Measurements from ENCODE around the gene SLF2. TPM values are rescaled to one million over a fixed set of nuclear protein-coding genes. Genes with fewer than 3 reads are reported as not detected.

Gene SLF2
- total RNA-seq, 1 experiment from 2014 or later: 50.1 TPM

- Histone ChIP-seq H3K27ac (peak overlapping the region; percentile 65), H3K36me3 (no peaks in the 10 kb centered on the region), H3K27me3 (replicated peaks) (no peaks in the 10 kb centered on the region), H3K4me1 (replicated peaks) (peaks cover 14% of the 10 kb centered on the region), H3K4me3 (no peak overlapping the region), H3K9me3 (replicated peaks) (no peaks in the 10 kb centered on the region)
- peak; percentile 75 to 91 for DNase-seq (ENCODE audit: low read depth in 1 of 2, low spot score in 2 of 2)
Observed at GRCh38 chr10:100896876-100897461, 15.8 kb upstream of the SLF2 start.

DNA sequence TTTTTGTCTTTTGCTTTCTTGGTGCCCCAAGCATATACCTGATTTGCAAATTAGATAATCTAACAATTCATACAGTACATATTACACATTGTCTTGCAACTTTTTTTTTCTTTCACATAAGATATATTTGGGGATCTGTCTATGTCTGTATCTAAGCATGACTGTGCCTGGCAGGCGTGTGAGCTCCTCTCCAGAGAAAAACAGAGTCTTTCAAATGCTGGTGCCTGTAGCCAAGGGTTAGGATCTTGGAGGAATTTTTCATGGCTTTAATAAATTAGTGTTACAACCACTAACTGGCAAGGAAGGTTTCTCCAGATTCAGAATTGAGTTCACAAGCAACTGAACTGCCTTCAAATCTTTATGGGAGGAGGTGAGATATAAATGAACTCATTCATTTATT is 14.8 kb upstream of the SLF2 start:
- no peaks in the 10 kb centered on the region for H3K9me3 ChIP-seq (replicated peaks)
- no peaks in the 10 kb centered on the region for H3K27me3 ChIP-seq (replicated peaks)
- H3K4me1 ChIP-seq (replicated peaks): peaks cover 14% of the 10 kb centered on the region
- H3K4me3 ChIP-seq: no peak overlapping the region
- H3K27ac ChIP-seq: no peak overlapping the region
- DNase-seq (ENCODE audit: low read depth in 1 of 2, low spot score in 2 of 2): no peak
- no peaks in the 10 kb centered on the region for H3K36me3 ChIP-seq

DNA sequence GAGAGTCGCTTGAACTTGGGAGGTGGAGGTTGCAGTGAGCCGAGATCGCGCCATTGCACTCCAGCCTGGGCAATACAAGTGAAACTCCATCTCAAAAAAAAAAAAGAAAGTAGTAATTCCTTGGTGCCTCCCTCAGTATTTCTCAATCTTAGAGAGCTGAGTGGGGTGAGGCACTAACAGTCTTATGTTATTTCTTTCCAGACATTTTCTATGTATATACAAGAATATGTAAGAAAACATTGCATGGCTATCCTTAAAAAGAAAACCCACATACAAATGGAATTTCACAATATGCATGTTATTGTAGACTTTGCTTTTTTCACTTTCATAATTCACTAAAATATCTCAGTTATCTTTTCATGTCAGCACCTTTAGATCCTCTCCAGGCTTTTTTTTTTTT is 13.6 kb upstream of the SLF2 start:
- DNase-seq (ENCODE audit: low read depth in 1 of 2, low spot score in 2 of 2): no peak
- no peak overlapping the region for H3K4me3 ChIP-seq
- no peak overlapping the region for H3K27ac ChIP-seq
- H3K36me3 ChIP-seq: no peaks in the 10 kb centered on the region
- no peaks in the 10 kb centered on the region for H3K27me3 ChIP-seq (replicated peaks)
- no peaks in the 10 kb centered on the region for H3K9me3 ChIP-seq (replicated peaks)
- peaks cover 14% of the 10 kb centered on the region for H3K4me1 ChIP-seq (replicated peaks)

DNA sequence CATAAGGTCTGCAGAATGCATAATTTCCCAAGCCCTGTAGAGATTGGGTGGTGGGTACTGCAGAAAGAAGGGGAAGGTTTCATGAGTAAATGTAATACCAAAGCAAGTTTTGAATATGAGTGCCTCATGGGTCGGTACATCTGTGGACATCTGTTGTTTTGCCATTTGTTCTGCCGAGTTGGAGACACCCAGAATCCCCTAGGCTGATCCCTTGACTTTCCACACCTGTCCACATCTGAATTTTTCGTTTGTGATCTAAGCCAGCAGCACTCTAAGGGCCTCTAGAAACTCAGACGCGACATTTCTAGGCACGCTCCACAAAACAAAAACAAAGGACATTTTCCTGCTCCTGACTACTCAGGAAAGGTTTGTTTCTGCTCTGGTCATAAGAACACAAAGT is 11.7 kb upstream of the SLF2 start:
- Histone ChIP-seq H3K27me3 (replicated peaks) (no peaks in the 10 kb centered on the region), H3K9me3 (replicated peaks) (no peaks in the 10 kb centered on the region), H3K4me1 (replicated peaks) (peaks cover 14% of the 10 kb centered on the region), H3K27ac (no peak overlapping the region), H3K36me3 (no peaks in the 10 kb centered on the region), H3K4me3 (no peak overlapping the region)
- no peak for DNase-seq (ENCODE audit: low read depth in 1 of 2, low spot score in 2 of 2)

- H3K4me1 ChIP-seq (replicated peaks): peaks cover 9% of the 10 kb centered on the region
- H3K27me3 ChIP-seq (replicated peaks): no peaks in the 10 kb centered on the region
- H3K36me3 ChIP-seq: no peaks in the 10 kb centered on the region
- H3K4me3 ChIP-seq: no peak overlapping the region
- no peak overlapping the region for H3K27ac ChIP-seq
- no peaks in the 10 kb centered on the region for H3K9me3 ChIP-seq (replicated peaks)
- no peak for DNase-seq (ENCODE audit: low read depth in 1 of 2, low spot score in 2 of 2)
Observed at GRCh38 chr10:100902622-100903021, 10.1 kb upstream of the SLF2 start.

DNA sequence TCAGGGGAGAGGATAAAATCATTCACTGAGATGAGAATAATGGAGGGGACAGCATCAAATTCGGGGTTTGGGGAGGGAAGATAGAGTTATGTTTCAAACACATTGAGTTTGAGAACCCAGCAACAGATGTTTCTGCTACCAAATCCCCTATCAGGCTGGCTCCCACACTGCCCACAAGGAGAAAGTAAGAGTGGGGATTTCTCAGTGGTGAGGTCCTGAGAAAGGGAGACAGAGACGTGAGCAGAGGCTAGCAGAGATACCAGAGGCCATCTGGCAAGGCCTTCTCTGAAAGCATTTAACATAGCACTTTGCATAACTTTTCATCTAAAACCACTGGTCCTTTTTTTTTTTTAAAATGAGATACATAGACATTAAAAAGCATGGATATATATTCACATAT is 7.8 kb upstream of the SLF2 start:
- Histone ChIP-seq H3K4me3 (no peak overlapping the region), H3K9me3 (replicated peaks) (no peaks in the 10 kb centered on the region), H3K27me3 (replicated peaks) (no peaks in the 10 kb centered on the region), H3K27ac (no peak overlapping the region), H3K36me3 (no peaks in the 10 kb centered on the region), H3K4me1 (replicated peaks) (peaks cover 29% of the 10 kb centered on the region)
- no peak for DNase-seq (ENCODE audit: low read depth in 1 of 2, low spot score in 2 of 2)

DNA sequence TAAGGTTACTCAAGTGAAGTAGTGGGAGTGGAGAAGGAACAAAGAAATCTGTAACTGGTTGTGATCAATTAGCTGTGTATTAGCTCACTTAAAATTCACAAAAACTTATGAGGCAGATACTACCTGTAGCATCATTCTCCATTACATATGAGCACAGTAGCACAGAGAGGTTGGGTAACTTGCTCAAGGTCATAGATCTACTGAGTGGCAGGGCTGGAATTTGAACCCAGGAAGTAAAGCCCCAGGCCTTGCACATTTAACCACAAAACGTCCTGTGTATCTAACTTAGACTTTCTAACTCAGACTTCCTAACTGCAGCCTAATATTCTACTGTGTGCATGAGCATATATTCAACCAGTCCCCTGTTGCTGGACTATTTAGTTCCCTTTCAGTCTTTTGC is 5.6 kb upstream of the SLF2 start:
- peaks cover 50% of the 10 kb centered on the region for H3K4me1 ChIP-seq (replicated peaks)
- H3K27ac ChIP-seq: no peak overlapping the region
- no peak for DNase-seq (ENCODE audit: low read depth in 1 of 2, low spot score in 2 of 2)
- no peaks in the 10 kb centered on the region for H3K36me3 ChIP-seq
- no peak overlapping the region for H3K4me3 ChIP-seq
- no peaks in the 10 kb centered on the region for H3K27me3 ChIP-seq (replicated peaks)
- H3K9me3 ChIP-seq (replicated peaks): no peaks in the 10 kb centered on the region

- DNase-seq (ENCODE audit: low read depth in 1 of 2, low spot score in 2 of 2): peak in 1 of 2 experiments; percentile 46
- Histone ChIP-seq H3K36me3 (peaks cover under 1% of the 10 kb centered on the region), H3K27ac (no peak overlapping the region), H3K27me3 (replicated peaks) (no peaks in the 10 kb centered on the region), H3K9me3 (replicated peaks) (no peaks in the 10 kb centered on the region), H3K4me1 (replicated peaks) (peaks cover 54% of the 10 kb centered on the region), H3K4me3 (no peak overlapping the region)
Observed at GRCh38 chr10:100907773-100908363, 4.9 kb upstream of the SLF2 start.

DNA sequence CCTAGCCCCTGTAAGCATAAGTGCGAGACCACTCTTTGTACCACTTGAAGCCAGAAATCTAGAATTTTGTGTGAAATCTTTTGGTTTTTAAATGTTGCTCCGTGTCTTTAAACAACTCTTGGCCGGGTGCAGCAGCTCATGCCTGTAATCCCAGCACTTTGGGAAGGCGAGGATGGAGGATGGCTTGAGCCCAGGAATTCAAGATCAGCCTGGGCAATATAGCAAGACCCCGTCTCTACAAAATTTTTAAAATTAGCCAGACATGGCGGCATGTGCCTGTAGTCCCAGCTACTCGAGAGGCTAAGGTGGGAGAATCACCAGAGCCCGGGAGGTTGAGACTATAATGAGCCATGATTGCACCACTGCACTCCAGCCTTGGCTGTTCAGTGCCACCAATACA is 4.4 kb upstream of the SLF2 start:
- Histone ChIP-seq H3K36me3 (peaks cover 5% of the 10 kb centered on the region), H3K4me3 (no peak overlapping the region), H3K27ac (no peak overlapping the region; the same call in 1 of the 2 replicates), H3K27me3 (replicated peaks) (no peaks in the 10 kb centered on the region), H3K4me1 (replicated peaks) (peaks cover 54% of the 10 kb centered on the region), H3K9me3 (replicated peaks) (no peaks in the 10 kb centered on the region)
- DNase-seq (ENCODE audit: low read depth in 1 of 2, low spot score in 2 of 2): no peak

- no peaks in the 10 kb centered on the region for H3K27me3 ChIP-seq (replicated peaks)
- peaks cover 58% of the 10 kb centered on the region for H3K4me1 ChIP-seq (replicated peaks)
- no peaks in the 10 kb centered on the region for H3K9me3 ChIP-seq (replicated peaks)
- H3K36me3 ChIP-seq: peaks cover 16% of the 10 kb centered on the region
- DNase-seq (ENCODE audit: low read depth in 1 of 2, low spot score in 2 of 2): peak; percentile 76 to 85
- no peak overlapping the region for H3K4me3 ChIP-seq
- peak overlapping the region; percentile 92 for H3K27ac ChIP-seq
Observed at GRCh38 chr10:100909501-100910263, 3.1 kb upstream of the SLF2 start.

GRCh38 chr10:100911472-100911871 is 1.3 kb upstream of the SLF2 start:
- no peak for DNase-seq (ENCODE audit: low read depth in 1 of 2, low spot score in 2 of 2)
- peaks cover 58% of the 10 kb centered on the region for H3K4me1 ChIP-seq (replicated peaks)
- no peak overlapping the region for H3K4me3 ChIP-seq
- no peak overlapping the region for H3K27ac ChIP-seq
- H3K27me3 ChIP-seq (replicated peaks): no peaks in the 10 kb centered on the region
- H3K9me3 ChIP-seq (replicated peaks): no peaks in the 10 kb centered on the region
- H3K36me3 ChIP-seq: peaks cover 31% of the 10 kb centered on the region

DNA sequence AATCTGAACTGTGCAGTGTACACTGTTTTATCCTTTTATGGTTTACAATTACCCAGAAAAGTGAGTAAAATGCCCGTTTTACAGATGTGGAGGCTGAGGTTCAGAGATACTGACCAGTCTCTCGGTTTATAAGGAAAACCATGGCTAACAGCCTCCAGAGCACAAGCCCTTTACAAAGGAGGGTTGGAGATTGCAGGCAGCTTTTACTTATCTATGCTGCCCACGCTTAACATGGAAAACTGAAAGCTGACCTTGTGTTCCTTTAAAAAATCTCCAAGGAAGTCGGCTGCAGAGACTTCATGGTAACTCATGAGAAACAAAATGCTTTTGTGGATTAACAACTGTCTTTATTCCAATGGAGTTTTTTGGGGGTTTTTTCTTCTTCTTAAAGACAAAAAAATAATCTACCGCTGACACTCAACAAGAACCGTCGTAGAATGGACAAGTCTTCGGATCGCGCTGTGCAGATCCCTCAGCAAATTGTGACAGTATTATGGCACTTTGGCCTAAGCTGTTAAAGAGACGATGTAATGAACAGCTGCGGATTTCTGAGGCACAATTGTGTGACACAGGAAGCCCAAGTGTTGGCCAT is 654 bp upstream of the SLF2 start:
- peaks cover 37% of the 10 kb centered on the region for H3K36me3 ChIP-seq
- peak overlapping the region; percentile 89 for H3K4me3 ChIP-seq
- H3K27me3 ChIP-seq (replicated peaks): no peaks in the 10 kb centered on the region
- H3K27ac ChIP-seq: peak overlapping the region; percentile 48
- H3K9me3 ChIP-seq (replicated peaks): no peaks in the 10 kb centered on the region
- no peak for DNase-seq (ENCODE audit: low read depth in 1 of 2, low spot score in 2 of 2)
- H3K4me1 ChIP-seq (replicated peaks): peaks cover 57% of the 10 kb centered on the region

DNA sequence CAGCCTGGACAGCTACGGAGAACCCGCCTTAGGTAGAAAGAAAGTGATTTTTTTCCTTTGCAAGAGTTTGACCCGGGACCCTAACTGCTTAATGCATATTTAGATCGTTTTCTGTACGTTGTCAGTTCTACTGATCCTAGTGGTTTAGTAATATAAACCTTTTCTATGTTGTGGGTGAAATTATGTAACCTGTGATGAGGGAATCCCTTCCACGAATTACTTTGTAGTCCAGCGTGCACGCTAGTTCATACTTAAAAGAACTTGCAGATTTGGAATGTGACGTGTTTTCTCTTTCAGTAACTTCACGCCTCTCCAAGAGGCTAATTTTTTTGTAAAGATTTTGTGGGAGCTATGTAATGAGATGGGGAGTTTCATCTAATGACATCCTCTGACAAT is 705 bp downstream of the SLF2 start:
- Histone ChIP-seq H3K27me3 (replicated peaks) (no peaks in the 10 kb centered on the region), H3K27ac (no peak overlapping the region), H3K36me3 (peaks cover 51% of the 10 kb centered on the region), H3K9me3 (replicated peaks) (no peaks in the 10 kb centered on the region), H3K4me3 (peak overlapping the region; percentile 89), H3K4me1 (replicated peaks) (peaks cover 44% of the 10 kb centered on the region)
- no peak for DNase-seq (ENCODE audit: low read depth in 1 of 2, low spot score in 2 of 2)

GRCh38 chr10:100917071-100917470 is 4.3 kb downstream of the SLF2 start:
- peaks cover 86% of the 10 kb centered on the region for H3K36me3 ChIP-seq

More at GRCh38 chr10:100917071-100917470, 4.3 kb downstream of the SLF2 start:
- H3K9me3 ChIP-seq (replicated peaks): no peaks in the 10 kb centered on the region
- H3K27ac ChIP-seq: no peak overlapping the region
- no peaks in the 10 kb centered on the region for H3K27me3 ChIP-seq (replicated peaks)
- H3K4me3 ChIP-seq: no peak overlapping the region
- peaks cover 10% of the 10 kb centered on the region for H3K4me1 ChIP-seq (replicated peaks)
- DNase-seq (ENCODE audit: low read depth in 1 of 2, low spot score in 2 of 2): no peak
